GM19395 (cell line): ENCODE data around the gene PUM2.
A peak's percentile ranks its signal among the peaks of the same experiment; 100 is the strongest.

Source experiments
- ATAC-seq: cut with Tn5 transposase; IDR thresholded peaks from one replicate; pipeline ENCODE4 v1.9.1; 2021; ENCODE audit warnings: mild to moderate bottlenecking, moderate library complexity; ENCODE audit not compliant: unreplicated experiment

Gene PUM2

GRCh38 chr2:20219763-20220380 lies 130.8 kb downstream of the PUM2 start:
- no peak for ATAC-seq

GRCh38 chr2:20218331-20219320 lies 132.0 kb downstream of the PUM2 start:
- no peak for ATAC-seq

GRCh38 chr2:20217041-20217970 lies 133.3 kb downstream of the PUM2 start:
- no peak for ATAC-seq

GRCh38 chr2:20216130-20217025 lies 134.3 kb downstream of the PUM2 start:
- no peak for ATAC-seq

- ATAC-seq = no peak
These were observed 135.2 kb downstream of the PUM2 start for GRCh38 chr2:20215183-20216040.

- no peak for ATAC-seq
These were observed 136.0 kb downstream of the PUM2 start for GRCh38 chr2:20214566-20215182.

GRCh38 chr2:20213651-20214565 lies 136.7 kb downstream of the PUM2 start:
- no peak for ATAC-seq

GRCh38 chr2:20212871-20213503 lies 137.7 kb downstream of the PUM2 start:
- no peak for ATAC-seq

- no peak for ATAC-seq
These were observed 138.2 kb downstream of the PUM2 start for GRCh38 chr2:20212459-20212870.

- no peak for ATAC-seq
These were observed 138.7 kb downstream of the PUM2 start for GRCh38 chr2:20211860-20212458.

- no peak for ATAC-seq
These were observed 139.2 kb downstream of the PUM2 start for GRCh38 chr2:20211420-20211819.

- no peak for ATAC-seq
These were observed 140.2 kb downstream of the PUM2 start for GRCh38 chr2:20210462-20210861.

GRCh38 chr2:20209373-20210109 lies 141.1 kb downstream of the PUM2 start:
- no peak for ATAC-seq

- no peak for ATAC-seq
These were observed 142.2 kb downstream of the PUM2 start for GRCh38 chr2:20208476-20208859.

GRCh38 chr2:20207051-20207450 lies 143.6 kb downstream of the PUM2 start:
- ATAC-seq = peak; percentile 74

- ATAC-seq = no peak
These were observed 144.6 kb downstream of the PUM2 start for GRCh38 chr2:20205915-20206524.
